Measurements from ENCODE around the gene KAT6B.

The KAT6B gene

DNA sequence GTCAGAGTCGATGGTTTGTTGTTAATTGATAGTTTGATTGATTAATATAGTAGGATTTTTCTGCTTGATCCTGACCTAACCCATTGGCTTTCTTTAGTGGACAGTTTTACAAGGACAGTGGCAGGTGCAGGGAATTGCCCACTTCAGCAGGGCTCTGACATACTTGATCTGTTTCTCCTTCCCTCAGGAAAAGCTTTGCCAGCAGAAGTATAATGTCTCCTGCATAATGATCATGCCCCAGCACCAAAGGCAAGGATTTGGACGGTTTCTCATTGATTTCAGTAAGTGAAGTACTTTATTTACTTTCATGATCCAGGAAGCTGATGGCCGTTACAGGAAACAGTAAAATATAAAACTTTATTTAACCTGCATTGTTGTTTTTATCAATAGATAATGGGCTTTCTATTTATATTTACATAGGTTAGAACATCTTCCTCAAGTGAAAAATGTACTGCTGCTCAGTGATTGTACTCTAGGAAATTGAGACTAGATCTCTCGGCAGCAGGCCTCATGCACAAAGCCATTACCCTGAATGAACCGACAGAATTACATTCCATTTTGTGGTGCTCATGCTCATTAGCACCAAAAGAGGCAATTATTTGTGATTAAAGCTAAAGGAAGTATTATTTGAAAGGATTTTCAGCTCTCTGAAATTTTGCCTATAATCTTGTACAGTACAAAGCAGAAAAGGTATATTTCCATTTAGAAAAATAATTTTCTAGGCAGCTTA lies 162.6 kb downstream of the KAT6B start:
- DNase-seq (ENCODE audit: low read depth) = no peak

DNA sequence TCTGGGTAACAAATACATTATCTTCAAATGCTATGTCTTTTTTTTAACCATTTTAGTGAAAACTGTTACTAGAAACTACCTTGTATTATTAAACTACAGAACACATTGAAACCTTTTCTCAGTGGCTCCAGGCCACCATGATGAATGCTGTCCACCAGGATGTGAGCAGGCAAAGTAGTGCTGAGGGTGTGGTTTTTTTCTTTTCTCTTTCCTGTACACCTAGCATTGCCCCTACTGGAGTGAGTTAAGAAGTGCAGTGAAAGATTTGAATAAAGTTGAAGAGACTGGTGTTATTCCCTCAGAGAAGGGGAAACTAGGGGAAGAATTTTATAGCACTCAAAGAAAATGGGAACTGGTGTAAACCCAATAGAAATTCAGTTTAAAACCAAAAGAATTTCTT lies 165.0 kb downstream of the KAT6B start:
- DNase-seq (ENCODE audit: low read depth) = peak; percentile 78

DNA sequence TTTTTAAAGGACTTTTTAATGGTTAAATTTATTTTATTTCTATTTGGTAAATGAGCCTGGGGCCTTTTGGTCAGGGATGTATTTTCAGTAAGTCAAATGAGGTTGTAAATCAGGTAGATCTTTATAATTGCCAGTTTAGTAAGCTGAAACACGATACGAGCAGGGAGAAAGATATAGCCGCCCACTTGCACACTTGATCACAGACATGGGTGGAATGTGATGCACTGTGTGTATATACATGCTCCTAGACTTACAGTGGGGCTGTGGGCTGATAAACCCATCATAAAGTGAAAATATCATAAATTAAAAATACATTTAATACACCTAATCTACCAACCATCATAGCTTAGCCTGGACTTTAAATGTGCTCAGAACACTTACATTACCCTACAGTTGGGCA lies 165.7 kb downstream of the KAT6B start:
- DNase-seq (ENCODE audit: low read depth) = no peak

DNA sequence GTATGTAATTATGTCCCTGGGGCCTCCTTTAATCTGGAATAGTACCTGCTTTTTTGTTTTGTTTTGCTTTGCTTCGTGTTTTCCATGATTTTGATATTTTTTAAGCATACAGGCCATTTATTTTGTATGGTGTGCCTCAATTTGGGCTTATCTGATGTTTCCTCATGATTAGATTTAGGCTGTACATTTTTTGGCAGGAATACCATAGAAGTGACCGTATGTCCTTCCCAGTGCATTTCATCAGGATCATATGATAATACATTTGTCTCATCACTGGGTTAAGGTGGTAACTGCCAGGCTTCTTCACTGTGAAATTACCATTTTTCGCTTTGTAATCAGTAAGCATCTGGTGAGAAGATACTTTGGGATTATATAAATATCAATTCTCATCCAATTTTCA lies 167.2 kb downstream of the KAT6B start:
- DNase-seq (ENCODE audit: low read depth) = no peak

DNA sequence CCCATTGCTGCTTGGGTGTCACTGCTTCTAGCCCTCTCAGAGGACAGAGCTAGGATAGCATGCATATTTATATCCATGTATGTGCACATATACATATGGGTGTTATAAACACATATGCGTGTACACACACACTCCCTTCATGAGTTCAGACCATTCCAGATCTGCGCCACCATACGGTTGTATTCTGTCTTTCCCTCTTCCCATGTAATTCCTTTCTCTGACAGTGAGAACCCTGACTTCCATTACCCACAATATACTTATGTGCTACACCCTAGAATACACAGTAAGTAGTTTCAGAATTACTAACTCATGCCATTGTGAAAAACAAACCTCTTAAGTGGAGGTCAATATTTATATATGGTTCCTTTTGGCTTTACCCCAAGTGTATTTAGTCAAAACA lies 168.5 kb downstream of the KAT6B start:
- no peak for DNase-seq (ENCODE audit: low read depth)

DNA sequence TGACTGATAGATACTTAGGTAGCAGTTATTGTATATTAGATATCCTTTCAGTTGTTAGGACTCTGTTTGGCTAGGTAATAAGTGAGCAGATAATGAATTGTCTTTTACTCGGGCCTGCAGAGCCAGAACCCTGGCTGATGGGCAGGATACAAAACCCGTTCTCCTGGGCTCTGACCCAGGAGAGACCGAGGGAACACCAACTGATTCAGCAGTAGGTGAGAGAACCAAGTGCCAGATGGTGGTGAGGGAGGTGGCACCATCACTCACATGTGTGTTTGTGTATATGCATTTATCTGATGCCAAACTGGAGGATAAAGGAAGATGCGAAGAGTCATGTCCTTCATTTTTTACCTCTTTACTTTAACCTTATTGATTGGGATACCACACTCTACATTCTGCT lies 169.4 kb downstream of the KAT6B start:
- DNase-seq (ENCODE audit: low read depth) = no peak

DNA sequence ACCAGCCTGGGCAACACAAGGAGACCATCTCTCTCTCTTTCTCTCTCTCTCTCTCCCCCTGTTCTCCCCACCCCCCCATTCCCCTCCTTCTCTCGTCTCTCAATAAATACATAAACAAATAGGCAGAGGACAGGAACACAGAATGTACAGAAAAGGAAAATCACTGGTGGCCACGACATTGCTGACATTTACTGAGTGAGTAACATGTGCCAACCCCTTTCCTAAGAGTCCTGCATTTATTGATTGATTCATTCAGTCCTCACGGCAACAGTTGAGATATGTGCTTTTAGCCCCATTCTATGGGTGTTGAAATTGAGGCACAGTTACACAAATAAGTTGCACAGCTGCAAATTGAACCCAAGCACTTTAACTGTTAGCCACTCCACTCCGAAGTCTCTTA lies 170.8 kb downstream of the KAT6B start:
- DNase-seq (ENCODE audit: low read depth) = no peak

DNA sequence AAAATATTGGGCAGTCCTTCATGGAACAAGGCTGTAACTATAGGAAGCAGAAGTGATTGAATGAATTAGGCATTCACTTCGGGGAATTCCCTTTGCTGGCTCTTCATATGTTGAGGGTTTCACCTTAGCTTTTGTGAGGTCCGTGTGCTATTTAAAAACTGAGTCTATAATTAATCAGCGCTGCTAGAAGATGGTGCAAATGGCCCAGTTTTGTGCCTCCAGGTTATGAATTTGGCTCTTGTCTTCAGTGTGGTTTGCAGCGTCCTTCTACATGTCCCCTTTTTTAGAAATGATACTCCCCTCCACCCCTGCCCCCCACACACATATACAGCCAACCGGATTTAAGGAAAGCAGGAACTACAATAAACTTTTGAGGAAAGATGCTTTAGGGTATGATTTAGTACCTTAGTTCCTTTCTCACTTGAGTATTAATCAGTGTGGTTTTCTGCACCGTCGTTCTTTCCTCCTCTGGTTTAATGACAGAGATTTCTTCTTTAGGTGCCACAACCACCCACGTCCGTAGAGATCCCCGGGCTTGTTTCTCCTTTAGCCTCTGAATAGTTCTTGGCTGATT lies 174.4 kb downstream of the KAT6B start:
- DNase-seq (ENCODE audit: low read depth) = no peak

DNA sequence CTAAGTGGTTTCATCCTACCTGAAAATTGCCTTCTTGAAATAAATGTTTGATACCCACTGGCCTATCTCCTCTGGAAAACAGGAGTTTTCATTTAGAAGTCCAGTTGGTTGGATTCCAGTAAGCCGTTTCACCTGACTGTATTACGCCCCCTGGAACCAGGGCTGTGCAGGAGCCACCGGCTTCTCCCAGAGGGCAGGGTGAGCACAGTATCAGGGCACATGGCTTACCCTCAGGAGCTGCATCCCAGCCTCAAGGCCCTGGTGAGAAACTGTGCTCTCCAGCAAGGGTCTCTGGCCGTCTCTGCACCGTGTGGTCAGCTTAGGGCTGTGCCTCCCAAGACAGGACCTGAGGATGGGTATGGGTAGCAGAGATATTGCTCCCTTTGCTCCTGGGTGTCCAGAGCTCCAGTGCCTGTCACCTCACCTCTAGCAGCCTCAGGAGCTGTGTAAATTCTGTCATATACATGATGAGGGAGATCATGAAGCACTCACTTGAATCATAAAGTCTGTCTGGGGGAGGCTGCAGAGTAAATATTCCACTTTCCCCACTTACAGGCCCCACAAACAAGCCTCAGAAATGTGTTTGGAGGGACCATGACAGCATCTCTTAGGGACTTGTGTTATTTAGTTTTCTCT lies 175.4 kb downstream of the KAT6B start:
- no peak for DNase-seq (ENCODE audit: low read depth)

DNA sequence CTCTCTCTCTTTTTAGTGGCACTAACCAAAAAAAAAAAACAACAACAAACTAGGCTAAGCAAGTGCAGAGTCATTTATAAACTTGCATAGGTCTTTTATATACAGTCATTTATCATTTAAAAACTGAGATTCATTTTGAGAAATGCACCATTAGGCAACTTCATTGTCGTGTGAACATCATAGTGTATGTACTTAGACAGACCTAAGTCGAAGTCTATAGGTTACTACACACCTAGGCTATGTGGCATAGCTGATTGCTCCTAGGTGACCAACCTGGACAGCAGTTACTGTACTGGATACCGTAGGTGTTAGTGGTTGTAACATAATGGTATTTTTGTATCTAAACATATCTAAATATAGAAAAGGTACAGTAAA lies 175.9 kb downstream of the KAT6B start:
- DNase-seq (ENCODE audit: low read depth) = no peak

DNA sequence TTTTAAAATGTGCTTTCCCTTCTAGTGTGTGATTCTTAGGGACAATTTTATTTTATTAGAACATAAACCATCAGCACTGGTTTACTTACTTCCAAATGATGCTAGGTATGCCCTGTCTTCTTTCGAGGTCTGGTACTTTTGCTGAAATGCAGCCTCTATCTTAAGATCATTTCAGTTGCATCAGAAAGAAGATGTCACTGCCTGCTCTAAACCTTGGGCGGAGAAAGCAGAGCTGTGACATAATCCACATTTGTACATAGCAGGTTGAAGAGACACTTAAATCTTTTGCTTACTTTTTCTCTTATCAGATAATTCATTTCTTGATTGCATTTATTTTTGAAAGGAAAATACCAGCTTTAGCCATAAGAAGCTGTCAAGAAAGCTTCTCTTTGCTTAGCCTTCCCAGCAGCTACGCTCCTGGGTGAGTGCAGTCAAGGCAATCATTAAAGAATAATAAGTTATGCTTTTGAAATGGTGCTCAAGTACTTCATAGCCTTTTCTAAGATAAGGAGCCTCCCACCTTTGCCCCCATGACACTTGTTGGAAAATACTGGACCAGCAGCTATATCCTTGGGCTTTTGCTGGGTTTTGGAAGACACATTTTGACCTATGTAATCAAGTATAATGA lies 176.7 kb downstream of the KAT6B start:
- DNase-seq (ENCODE audit: low read depth) = no peak

DNA sequence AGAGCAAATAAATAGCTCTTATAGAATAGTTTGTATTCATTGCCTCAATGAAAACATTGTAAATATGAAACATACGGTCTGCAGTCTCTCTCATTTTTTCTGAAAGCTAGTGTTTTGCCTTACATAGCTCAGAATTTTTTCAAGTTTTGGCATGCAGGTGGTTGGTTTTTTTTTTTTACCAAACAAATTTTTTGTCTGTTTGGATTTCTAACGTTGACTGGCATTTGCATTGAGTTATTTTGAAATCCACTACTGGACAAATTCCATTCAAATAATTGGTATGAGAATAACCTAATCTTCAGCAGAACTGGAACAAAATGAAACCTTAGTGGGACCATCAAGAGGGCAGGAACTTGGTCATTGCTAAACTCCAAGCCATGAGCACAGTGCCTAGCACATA lies 177.5 kb downstream of the KAT6B start:
- no peak for DNase-seq (ENCODE audit: low read depth)

DNA sequence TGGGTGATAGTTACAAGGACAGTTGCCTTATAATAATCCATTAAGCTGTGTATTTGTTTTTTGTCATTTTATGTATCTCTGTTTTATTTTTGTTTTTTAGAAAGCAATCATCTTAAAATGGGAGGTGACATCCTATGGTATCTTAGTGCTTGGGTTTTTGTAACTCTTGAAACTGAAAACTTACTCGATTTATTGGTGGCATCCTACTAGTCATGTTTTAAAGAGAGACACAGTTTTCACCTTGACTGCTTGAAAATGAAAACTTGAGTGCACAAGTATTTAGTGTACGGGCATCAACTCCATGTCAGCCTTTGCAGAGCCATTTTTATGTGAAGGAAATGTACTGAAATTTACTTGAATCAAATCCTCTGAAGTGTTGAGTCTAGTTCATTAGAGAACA lies 181.2 kb downstream of the KAT6B start:
- DNase-seq (ENCODE audit: low read depth) = no peak

DNA sequence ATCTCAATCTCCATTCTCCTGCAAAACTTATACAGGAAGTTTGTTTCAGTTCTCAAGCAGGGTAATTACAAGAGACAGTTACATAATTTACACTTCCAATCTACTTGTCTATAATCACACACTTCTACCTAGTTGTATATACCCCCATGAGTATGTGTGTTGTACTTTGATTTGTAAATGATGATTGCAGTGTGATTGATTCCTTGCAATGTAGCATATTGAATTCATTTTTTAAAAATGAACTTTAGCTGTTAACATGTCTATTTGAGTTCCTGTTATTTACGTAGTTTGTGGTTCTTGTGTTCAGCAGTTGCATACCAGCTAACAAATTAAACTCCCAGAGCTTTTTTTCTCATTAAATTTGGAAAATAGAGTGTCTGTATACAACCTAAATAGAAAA lies 182.6 kb downstream of the KAT6B start:
- DNase-seq (ENCODE audit: low read depth) = no peak

DNA sequence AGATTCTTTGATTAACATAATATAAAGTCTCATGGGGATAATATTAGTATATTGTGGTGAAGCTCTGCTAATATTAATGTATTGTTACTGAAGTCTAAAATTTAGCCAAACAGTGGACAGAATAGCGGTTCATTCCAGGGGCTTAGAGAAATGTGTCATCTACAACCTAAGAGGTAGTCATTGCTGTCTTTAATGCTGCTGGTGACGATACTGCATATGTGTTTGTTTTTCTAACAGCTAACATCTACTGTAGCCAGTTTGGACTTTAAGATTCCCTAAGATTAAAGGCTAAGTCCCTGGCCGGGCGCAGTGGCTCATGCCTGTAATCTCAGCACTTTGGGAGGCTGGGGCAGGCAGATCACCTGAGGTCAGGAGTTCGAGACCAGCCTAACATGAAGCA lies 183.0 kb downstream of the KAT6B start:
- DNase-seq (ENCODE audit: low read depth) = no peak

DNA sequence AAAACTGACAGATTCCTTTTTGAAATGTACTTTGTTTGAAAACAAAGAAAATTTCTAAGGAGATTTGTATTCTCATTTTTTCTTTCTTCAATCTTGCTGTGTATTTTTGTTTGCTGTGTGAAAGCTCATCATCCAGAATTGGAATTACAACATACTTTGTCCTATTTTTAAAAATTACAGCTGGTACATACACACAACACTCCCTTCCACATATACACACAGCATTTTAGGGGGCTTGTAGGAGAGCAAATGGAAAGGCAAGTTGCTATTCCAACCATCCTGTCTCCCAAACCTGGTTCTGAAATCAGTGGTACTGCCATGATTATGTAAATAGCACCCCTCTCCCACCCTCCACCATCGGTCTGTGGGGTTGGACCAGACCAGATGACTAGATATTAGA lies 184.0 kb downstream of the KAT6B start:
- no peak for DNase-seq (ENCODE audit: low read depth)

DNA sequence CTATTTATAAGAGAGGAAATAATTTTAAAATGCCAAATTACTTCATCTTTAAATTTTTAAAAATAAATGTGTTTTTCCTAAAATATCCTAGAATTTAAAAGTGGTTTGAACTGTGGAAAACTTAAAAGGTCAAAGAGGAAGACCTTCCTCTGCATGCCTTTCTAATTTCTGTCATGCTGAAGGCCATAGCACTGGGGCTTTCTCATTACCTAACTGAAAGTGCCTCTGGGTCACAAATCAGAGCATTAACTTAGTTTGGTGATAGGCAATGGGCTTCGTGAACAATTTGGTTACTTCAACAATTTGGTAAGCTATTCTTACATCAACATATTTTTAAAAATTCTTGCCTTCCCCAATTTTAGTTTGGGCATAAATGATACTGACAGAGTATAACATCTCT lies 184.8 kb downstream of the KAT6B start:
- no peak for DNase-seq (ENCODE audit: low read depth)

DNA sequence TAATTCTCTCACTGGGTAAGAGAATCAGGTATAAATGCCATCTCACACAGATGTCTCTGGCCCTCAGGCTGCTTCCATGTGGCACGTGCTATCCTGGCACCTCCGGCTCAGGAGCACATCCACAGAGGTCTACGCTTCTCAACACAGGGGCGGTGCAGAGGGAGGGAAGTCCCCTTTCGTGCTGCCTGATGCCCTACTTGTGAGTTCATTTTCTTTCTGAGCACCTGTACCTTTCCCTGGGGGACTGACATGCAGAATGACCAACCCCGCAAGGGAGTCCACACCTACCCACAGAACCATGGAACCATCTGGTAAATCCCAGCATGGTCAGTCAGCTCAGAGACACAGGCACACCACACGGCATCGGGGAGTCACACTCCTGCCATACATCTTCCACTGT lies 186.1 kb downstream of the KAT6B start:
- no peak for DNase-seq (ENCODE audit: low read depth)

DNA sequence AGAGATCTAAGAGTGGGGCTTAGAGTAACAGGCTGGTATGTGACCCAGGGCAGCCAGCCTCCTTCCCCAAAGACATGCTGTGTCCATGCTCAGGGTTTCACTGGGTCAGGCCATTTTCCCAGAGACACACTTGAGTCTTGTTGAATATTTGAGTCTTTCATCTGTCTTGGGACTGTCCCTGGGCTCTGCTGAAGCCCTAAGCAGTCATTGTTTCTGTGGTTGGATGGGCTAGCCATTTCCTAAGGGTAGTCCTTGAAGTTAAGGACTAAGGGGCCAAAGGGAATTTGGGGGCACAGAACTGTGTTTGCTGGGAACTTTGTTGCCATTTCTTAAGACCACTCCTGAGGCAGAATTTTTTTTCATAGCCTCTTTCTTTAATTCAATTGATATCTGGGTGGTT lies 186.6 kb downstream of the KAT6B start:
- no peak for DNase-seq (ENCODE audit: low read depth)

DNA sequence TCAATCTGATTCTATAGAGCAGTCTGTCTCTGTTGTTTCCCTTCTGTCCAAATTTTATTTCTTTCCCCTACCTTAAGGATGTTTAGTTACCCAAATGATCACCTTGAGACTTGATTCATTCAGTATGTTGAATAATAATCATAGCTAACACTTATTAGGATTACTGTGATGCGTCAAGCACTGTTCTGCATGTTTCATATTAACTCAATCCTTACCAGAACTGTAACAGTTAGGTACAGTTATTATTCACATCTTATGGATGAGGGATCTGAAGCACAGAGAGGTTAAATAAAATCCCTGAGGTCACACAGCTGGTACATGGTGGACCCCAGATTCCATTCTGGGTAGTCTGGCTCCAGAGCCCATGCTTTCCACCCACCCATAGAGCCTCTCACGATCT lies 187.1 kb downstream of the KAT6B start:
- DNase-seq (ENCODE audit: low read depth) = no peak

DNA sequence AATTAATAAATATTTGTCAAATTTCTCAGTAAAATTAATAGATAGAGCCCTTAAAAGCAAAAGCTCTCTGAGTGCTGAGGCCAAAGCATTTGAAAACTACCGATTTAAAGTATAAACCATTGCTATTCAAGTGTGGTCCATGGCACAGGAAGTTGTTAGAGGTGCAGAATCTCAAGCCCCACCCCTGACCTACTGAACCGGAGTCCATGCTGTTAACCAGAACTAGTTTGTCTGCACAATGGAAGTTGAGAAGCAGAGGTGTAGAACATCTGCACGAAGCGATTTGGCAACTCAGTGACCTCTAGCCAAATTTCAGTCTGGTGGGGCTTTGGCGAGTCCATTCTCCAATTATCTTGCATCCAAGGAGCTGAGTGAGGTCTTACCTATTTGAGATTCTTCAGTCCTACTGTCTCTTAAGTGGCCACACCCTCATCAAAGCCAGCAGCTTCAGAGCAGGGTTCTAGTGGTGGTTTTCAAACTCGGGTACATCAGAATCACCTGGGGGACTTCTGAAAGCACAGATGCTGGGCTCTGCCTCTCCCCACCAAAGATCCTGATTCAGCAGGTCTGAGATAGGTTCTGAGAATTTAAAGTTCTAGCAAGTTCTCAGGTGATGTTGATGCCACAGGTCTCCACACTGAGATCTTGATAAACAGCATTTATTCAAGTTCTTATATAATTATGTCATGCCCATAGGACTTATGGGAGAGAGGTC lies 188.3 kb downstream of the KAT6B start:
- no peak for DNase-seq (ENCODE audit: low read depth)

DNA sequence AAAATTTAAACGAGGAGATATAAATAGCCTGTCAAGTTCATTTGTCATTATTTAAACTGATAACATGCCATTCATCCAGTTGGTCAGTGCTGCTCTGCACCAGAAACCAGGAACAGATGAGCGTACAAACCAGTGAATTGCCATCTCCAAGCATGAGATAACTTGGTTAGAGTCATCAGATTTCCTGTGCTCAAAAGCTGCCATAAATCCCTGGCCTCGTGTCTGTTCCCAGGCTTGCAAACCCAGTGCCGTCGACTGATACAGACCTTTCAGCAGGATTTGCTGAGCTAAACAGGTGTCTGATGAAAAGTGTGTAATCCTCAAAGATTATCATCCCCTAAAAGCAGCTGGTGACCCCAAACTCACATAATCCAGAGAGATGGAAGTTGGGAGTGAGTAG lies 189.0 kb downstream of the KAT6B start:
- DNase-seq (ENCODE audit: low read depth) = no peak

DNA sequence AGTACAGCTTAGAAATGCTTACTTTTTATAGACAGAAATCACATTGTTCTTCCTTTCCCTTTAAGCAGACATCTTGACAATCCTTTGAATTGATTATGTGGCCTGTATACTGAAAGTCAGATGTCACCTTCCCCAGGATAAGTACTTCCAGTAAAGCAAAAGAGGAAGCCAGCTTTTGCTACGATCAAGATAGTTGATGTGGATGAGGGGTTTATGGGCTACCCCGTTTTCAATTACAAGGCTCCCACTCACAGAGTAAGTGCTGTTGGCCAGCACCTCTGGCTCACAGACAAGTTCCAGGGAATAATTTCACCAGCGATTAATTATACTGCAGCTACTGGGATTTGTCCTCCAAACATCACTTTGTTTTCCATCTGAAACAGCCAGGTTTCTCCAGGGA lies 189.9 kb downstream of the KAT6B start:
- no peak for DNase-seq (ENCODE audit: low read depth)
